GM19438 (cell line): ENCODE results near the gene GRID1.
"Not testable (repeated sequence)": the region's sequence is repeated elsewhere in the genome, so short reads cannot be mapped to it uniquely, and the experiment has no call there.

Experiments
- ATAC-seq: cut with Tn5 transposase; IDR thresholded peaks from one replicate; pipeline ENCODE4 v1.9.1; 2021; ENCODE audit warnings: low read depth; ENCODE audit not compliant: unreplicated experiment

The GRID1 gene

GRCh38 chr10:85992324-85992723, 374.3 kb downstream of the GRID1 start:
- ATAC-seq: no peak

- no peak for ATAC-seq
Observed at GRCh38 chr10:85986777-85987176, 379.8 kb downstream of the GRID1 start.

GRCh38 chr10:85983051-85983450, 383.5 kb downstream of the GRID1 start:
- ATAC-seq: no peak

GRCh38 chr10:85979598-85979997, 387.0 kb downstream of the GRID1 start:
- no peak for ATAC-seq

- ATAC-seq: no peak
Observed at GRCh38 chr10:85978566-85979358, 387.8 kb downstream of the GRID1 start.

GRCh38 chr10:85977642-85978041, 389.0 kb downstream of the GRID1 start:
- no peak for ATAC-seq

DNA sequence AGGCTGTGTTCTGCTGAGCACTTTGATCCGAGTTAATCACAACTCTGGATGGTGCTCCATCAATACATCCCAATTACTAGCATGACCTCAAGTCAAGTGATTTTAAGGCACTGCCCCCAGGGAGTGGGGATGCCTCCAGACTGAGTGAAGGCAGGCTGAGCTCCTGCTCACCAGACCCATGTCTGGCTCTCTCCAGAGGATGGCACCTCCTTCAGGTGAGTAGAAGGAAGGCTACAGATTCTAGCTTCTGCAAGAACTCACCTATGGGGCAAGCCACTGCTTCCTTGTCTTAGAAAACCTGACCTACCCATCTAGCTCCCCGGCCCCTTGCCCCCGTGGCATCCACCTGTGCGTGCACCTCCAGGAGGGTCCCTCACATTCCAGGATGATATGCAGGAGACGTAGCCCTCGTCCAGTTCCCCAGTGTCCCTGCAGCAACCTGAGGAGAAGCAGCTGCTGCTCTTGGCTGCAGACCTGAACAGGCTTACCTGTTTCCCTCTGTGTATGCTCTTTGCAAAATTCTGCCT, 390.3 kb downstream of the GRID1 start:
- ATAC-seq: no peak

- no peak for ATAC-seq
Observed at GRCh38 chr10:85971494-85971893, 395.1 kb downstream of the GRID1 start.

DNA sequence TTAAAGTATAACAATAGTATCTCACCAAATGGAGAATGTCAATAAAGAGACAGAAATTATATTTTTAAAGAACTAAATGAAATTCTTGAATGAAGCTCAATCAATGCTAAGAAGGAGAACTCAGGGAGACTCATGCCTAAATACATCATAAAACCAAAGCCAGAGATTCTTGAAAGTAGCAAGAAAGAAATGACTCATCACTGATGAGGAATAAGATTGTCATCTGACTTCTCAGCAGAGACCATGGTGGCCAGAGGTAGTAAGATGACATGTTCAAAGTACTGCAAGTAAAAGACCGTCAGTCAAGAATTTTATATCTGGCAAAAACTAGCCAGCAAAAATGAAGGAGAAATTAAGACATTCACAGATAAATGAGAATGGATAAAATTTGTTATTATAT, 399.0 kb downstream of the GRID1 start:
- no peak for ATAC-seq

GRCh38 chr10:85961479-85962067, 405.0 kb downstream of the GRID1 start:
- no peak for ATAC-seq

GRCh38 chr10:85961073-85961472, 405.5 kb downstream of the GRID1 start:
- ATAC-seq: no peak

DNA sequence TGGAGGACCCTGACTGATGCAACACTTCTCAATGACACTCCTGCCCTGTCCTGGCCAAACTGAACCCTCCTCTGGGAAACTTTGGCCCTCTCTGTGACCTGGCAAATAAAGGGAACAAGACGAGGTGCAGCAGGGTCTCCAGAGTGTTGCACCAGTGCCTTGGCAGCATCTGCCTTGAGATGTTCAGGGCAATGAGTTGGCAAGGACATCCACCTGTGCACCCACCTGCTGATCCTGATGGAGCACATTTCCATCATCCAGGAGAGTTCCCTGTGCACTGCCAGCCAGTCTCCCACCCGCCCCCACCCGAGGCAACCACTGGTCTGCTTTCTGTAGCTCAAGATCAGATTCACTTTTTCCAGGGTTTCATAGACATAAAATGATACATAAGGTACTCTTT, 407.4 kb downstream of the GRID1 start:
- ATAC-seq: no peak

- ATAC-seq: no peak
Observed at GRCh38 chr10:85950921-85951320, 415.7 kb downstream of the GRID1 start.

DNA sequence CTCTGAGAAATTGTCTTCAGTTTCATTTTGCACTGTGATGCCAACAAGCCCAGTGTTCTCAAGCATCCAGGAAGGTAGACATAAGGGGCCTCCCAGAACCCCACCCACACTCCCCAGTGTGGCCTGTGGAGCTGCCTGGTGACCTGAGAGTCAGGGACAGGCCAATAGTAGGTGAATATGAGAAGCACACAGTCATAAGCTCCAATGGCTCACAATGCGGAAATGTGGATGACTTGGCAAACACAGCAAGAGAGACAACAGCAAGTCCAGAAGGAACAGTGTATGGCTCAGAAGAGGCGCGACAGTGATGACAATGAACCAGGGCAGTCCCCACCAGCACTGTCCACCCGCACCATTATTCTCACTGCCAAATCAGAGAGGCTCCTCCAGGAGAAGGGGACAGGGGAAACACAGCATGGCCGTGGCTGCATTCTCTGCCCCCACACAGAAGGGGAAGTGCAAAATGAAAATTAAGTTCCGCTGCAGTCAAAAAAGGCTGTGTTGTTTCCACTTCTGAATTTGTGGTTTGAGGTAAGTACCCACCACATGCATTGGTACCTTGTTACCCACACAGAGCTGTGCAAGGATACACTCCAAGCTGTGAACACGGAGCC, 419.8 kb downstream of the GRID1 start:
- ATAC-seq: peak; percentile 81

GRCh38 chr10:85936161-85936560, 430.4 kb downstream of the GRID1 start:
- no peak for ATAC-seq

GRCh38 chr10:85934586-85934985, 432.0 kb downstream of the GRID1 start:
- no peak for ATAC-seq

DNA sequence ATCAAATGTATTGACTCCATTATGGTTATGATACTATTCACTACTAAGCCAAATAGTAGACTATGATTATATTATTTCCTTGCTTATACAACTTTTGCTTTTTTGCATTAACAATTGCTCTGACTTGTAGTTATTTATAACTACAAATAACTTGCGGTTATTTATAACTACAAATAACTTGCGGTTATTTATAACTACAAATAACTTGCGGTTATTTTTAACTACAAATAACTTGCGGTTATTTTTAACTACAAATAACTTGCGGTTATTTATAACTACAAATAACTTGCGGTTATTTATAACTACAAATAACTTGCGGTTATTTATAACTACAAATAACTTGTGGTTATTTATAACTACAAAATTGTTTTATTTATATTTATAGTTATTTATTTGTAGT, 436.6 kb downstream of the GRID1 start:
- ATAC-seq: not testable (repeated sequence)

DNA sequence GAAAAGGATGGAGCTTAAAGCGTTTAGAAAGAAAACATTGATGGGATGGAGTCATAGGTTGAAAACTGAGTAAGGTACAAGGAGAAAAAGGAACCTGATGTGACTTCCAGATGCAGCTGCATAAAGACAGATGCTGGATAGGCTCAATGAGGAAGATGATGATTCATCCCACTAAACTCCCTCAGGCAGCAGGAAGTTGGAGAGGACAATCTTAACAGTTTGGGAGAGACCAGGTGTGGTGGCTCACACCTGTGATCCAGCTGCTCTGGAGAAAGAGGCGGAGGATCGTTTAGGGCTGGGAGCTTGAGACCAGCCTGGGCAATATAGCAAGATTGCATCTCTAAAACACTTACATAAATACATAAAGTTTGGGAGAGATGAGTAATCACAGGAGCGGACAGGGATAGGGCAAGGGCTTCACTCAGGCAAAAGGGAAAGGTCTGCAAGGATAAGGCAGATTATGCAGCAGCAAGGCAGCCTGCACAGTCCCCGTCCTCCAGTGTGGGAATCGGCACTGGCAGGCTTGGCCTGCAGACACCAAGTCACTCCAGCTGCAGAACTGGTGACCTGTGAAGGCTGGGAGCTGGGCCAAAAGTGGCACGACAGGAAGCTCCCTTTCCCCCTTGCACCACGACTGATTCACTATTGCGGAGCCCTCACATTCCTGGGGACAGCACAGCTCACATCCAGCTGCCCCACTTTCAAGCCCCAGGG, 438.5 kb downstream of the GRID1 start:
- no peak for ATAC-seq

DNA sequence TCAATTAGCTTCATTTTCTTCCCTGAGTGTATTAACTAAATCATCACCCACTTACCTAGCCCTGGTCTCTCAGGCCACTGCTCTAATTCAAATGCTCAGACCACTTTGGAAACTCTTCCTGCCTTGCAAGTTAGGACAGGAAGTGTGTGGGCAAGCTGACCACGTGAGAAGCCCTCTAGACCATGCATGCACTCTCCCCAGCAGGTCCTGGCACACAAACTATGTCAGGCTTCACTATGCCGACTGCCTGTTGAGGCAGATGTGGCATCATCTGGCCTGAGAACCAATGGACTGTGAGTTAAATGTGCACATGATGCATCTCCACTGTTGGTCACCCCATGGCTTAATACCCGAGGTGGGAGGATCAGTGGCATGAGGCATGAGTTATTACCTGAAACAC, 439.6 kb downstream of the GRID1 start:
- ATAC-seq: no peak

- ATAC-seq: no peak
Observed at GRCh38 chr10:85926136-85926535, 440.5 kb downstream of the GRID1 start.

DNA sequence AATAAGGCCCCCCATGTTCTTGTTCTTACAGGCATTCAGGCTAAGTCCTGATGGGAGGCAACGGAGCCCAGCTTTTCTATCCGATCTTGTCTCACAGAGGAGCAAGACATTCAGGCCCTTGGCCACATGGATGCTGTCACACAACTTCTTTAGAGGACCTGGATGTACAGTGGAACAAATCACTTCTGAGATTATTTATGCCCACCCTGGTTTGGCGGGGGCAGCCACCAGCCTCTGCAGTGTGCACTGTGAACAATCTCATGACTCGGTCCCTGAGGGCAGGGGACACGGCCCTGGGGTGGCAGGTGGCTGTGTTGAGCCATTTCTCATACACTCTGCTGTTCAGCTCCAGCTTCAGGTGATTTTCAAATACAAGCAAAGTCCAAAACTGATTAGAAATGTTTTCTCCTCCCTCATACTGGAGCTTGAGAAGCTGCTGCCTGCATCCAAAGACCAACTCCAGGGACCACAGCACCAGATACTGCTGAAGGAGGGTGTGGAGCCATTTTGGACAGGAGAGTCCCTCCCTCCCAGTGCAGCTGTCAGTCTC, 441.3 kb downstream of the GRID1 start:
- ATAC-seq: no peak
